Measurements from ENCODE around the gene PSMD9.
"Not testable (repeated sequence)": the region's sequence is repeated elsewhere in the genome, so short reads cannot be mapped to it uniquely, and the experiment has no call there.

Gene PSMD9

DNA sequence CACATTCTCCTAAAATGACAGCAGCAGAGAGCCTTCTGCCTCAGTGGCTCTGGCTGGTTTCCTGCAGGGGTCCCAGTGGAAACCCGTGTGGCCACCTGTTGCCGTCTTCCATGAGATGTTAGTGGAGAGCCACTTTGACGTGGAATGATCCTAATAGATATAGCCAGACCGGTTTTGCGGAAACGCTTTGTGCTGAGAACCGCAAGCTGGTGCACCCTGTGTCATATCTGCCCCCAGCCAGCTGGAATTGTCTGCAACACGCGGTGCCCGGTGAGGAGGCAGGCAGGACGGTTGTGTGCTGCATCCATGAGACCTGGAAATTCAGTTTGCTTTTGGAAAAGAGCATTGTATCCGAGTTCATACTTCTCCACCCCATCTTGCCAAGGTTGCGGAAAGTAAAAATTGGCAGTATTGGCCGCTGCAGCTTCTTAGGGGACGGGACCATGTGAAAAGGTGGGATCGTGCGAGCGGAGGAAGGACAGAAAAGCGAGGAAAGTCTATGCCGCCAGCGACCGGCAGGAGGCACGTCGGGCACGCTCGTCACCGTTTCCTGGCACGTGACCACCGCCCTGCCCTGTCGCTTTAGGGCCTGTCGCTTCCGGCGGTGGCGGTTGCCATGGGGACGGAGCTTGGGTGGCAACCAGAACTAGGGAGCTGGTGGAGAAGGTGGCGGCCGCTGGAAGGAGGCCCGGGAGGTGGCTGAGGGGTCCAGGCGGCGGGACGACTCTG lies 29.5 kb downstream of the PSMD9 start, which contains the start of gene CFAP251:
Gene CFAP251 (plus strand): TSS at position 643 of the 729 bp plus-strand sequence. CDS start 2,714 bp downstream, outside the sequence.
- in situ Hi-C loops (cut with MboI; ENCODE audit: low sequenced_read_pairs) = no loop called here

DNA sequence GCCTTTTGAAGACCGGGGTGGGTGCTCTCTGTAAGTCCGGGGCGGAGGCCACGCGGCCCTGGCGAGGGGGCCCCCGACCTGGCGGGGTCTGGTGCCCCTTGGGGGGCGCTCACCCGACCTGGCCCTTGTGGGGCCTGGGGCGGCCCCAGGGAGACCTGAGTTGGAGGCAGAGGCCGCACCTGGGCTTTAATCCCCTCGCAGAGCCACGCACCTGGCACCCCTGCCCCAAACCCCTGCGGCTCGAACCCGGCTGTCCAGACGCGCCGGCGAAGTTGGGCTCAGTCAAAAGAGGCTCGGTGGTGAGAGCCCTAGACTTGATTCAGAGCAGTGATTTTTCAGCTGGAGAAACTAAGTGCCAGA lies 30.1 kb downstream of the PSMD9 start:
- in situ Hi-C loops (cut with MboI; ENCODE audit: low sequenced_read_pairs) = no loop called here

- in situ Hi-C loops (cut with MboI; ENCODE audit: low sequenced_read_pairs) = no loop called here
Observed at GRCh38 chr12:121921066-121921465, 32.5 kb downstream of the PSMD9 start.

DNA sequence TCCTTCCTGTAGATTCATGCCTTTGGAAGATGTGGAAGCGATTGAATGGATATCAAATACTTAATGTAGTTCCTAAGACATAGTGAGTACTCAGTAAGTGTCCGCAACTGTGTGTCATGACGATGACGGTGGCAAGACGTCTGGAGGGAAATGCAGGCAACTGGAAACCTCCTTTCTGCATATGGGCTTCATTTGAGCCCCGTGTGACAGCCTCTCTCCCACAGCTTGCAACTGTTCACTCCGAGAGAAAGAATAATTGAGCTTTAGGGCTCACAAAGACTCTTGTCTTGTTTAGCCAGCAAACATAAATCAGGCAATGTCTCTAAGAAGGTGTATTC lies 36.7 kb downstream of the PSMD9 start:
- in situ Hi-C loops (cut with MboI; ENCODE audit: low sequenced_read_pairs) = no loop called here

GRCh38 chr12:121926874-121927706 lies 38.5 kb downstream of the PSMD9 start:
- in situ Hi-C loops (cut with MboI; ENCODE audit: low sequenced_read_pairs) = no loop called here

DNA sequence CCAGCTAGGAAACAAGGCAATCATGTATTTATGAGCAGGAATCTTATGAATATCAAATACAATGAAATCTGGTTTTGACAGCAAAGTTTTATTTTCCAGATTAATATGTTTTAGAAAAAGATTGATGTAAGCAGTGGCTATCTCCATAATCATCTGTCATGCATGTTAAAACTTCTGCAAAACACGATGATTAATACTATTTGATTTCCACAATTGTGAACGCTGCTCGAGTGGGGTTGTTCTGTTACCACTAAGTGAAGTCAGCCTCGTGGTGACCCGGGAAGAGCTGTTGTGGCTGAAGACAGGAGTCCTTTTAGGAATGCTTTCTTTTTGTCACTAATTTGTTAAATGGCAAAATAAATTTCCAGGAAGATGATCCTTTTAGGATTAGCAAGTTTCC lies 39.2 kb downstream of the PSMD9 start:
- in situ Hi-C loops (cut with MboI; ENCODE audit: low sequenced_read_pairs) = no loop called here

GRCh38 chr12:121929545-121929944 lies 41.0 kb downstream of the PSMD9 start:
- in situ Hi-C loops (cut with MboI; ENCODE audit: low sequenced_read_pairs) = not testable (repeated sequence)

GRCh38 chr12:121930862-121931261 lies 42.3 kb downstream of the PSMD9 start:
- in situ Hi-C loops (cut with MboI; ENCODE audit: low sequenced_read_pairs) = no loop called here

- in situ Hi-C loops (cut with MboI; ENCODE audit: low sequenced_read_pairs) = no loop called here
Observed at GRCh38 chr12:121932176-121932536, 43.6 kb downstream of the PSMD9 start.

DNA sequence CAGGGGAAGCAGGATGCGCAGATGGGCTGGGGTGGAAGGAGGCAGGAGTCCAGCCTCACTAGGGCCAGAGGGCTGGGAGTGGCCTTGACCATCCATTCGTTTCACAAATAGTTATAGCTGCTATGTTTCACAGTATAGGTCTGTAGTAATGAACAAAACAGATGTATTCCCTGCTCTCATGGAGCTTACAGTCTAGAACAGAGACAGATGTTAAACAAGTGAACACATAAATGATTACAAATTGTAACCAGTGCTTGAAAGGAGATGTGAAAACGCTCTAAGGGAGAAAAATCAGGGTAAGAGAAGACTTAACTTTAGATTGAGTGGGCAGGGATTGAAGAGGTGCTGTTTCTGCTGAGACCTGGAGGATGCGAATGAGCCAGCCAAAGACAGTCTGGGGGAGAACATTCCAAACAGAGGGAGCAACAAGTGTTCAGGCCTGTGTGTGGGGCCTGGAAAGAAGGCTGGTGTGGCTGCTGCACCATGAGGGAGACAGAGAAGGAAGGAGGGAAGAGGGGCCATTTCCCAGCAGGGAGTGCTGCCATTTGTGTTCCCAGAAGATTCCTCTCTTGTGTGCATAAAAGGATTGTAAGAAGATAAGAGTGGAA lies 44.4 kb downstream of the PSMD9 start:
- in situ Hi-C loops (cut with MboI; ENCODE audit: low sequenced_read_pairs) = no loop called here

- in situ Hi-C loops (cut with MboI; ENCODE audit: low sequenced_read_pairs) = no loop called here
Observed at GRCh38 chr12:121933522-121934308, 45.1 kb downstream of the PSMD9 start.

DNA sequence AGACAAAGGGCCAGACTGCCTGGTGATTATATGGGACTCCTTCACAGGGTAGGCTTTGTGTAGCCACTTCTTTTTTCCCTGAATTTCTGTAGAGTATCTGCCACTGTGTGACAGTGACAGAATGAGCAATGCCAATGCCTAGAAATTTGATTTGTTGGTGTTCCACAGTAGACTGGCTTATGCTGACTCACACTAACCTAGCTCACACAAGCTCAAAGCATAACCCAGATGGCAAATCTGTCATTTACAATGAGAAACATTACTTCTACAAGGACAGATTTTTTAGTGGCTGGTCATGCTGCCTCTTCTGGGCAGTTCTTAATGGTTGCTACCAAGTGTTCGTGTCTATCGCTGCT lies 45.7 kb downstream of the PSMD9 start:
- in situ Hi-C loops (cut with MboI; ENCODE audit: low sequenced_read_pairs) = no loop called here

DNA sequence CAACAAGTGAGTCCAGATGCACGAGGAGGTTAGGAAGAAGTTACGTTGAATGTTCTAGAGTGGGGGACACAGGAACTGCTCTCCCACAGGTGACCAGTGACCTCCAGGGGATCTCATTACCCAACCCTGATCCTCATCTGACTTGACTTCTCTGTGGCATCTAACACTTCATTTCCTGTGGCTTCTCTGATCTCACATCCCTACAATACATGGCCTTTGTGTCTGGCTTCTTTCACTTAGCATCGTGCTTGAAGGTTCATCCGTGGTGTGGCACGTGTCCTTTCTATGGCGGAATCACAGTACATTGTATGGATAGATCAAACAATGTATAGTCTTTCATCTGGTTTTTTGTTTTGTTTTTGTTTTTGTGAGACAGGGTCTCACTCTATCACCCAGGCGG lies 49.1 kb downstream of the PSMD9 start:
- in situ Hi-C loops (cut with MboI; ENCODE audit: low sequenced_read_pairs) = no loop called here

GRCh38 chr12:121939186-121939585 lies 50.6 kb downstream of the PSMD9 start:
- in situ Hi-C loops (cut with MboI; ENCODE audit: low sequenced_read_pairs) = no loop called here

- in situ Hi-C loops (cut with MboI; ENCODE audit: low sequenced_read_pairs) = no loop called here
Observed at GRCh38 chr12:121939992-121940766, 51.6 kb downstream of the PSMD9 start.

DNA sequence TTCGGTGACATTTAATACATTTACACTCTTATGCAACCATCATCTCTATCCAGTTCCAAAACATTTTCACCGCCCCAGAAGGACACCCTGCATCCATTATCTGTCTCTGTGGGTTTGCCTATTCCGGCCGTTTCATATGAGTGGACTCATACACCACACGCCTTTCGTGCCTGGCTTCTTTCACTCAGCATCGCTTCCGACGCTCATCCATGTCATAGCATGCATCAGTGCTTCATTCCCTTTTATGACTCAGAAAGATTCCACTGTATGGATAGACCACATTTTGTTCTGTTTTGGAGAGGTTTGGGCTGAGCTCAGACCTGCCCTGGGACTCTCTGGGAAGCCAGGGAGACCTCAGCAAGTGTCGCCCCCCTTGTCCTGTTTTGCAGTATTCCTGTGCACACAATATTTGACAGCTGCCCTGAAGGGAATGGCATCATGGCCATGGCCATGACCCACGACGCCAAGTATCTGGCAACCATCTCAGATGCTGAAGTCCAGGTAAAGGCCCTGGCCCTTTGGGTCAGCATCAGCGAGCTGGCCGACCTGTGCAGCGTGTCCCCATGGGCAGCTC lies 53.6 kb downstream of the PSMD9 start:
- in situ Hi-C loops (cut with MboI; ENCODE audit: low sequenced_read_pairs) = no loop called here

DNA sequence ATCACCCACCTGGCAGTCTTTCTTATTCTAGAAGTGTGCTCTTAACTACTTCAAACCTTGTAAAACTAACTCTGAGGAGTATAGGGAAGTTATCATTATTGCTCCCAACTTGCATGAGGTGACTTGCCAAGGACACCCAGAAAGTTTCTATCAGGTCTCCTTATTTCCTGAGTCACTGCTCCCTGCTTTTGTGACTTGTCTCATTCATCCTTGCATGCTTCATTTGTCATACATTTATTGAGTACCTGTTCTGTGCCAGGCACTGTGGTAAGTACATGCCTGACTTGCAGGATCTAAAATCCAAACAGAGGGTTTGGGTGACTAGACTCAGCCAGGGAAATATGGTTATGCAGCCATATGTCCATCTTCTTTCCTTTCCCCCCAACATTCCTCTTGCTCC lies 55.3 kb downstream of the PSMD9 start:
- in situ Hi-C loops (cut with MboI; ENCODE audit: low sequenced_read_pairs) = no loop called here

GRCh38 chr12:121946313-121947025 lies 57.9 kb downstream of the PSMD9 start:
- in situ Hi-C loops (cut with MboI; ENCODE audit: low sequenced_read_pairs) = no loop called here

DNA sequence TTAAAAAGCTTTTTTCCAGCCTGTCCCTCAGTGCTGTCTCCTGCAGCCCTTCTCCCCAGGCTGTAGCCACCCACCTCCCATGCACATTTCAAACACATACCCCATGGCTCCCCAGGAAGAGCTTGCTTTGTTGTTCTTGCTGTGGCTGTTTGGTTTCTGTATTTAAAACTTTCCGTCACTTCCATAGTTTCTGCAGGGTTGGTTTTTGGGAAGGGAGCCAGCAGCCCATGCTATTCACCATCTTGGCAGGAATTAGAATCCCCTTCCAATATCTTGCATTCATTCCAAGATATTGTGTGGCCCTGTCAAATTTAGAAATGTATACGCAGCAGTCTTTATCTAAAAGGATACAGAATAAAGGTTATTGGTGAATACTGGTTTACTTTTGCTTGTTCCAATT lies 59.4 kb downstream of the PSMD9 start:
- in situ Hi-C loops (cut with MboI; ENCODE audit: low sequenced_read_pairs) = no loop called here

Data from HL-60/S4 treated with retinoic acid at 250 ng/mL for 4 days and 3 days (cell line).